HG02852 (cell line): ENCODE results near the gene JTB.
"Not testable (repeated sequence)": the region's sequence is repeated elsewhere in the genome, so short reads cannot be mapped to it uniquely, and the experiment has no call there.

Experiments used
- ATAC-seq: cut with Tn5 transposase; IDR thresholded peaks from one replicate; pipeline ENCODE4 v1.9.1; 2021; ENCODE audit warnings: mild to moderate bottlenecking, moderate library complexity; ENCODE audit not compliant: unreplicated experiment

The JTB gene

GRCh38 chr1:153979091-153979490 lies 1.6 kb upstream of the JTB start:
- not testable (repeated sequence) for ATAC-seq

- no peak for ATAC-seq
These were observed 918 bp upstream of the JTB start for GRCh38 chr1:153978274-153978909.

GRCh38 chr1:153976819-153977249 lies 640 bp downstream of the JTB start:
- ATAC-seq = peak; percentile 23

GRCh38 chr1:153973525-153973924 lies 3.9 kb downstream of the JTB start:
- no peak for ATAC-seq

GRCh38 chr1:153973071-153973470 lies 4.4 kb downstream of the JTB start:
- no peak for ATAC-seq

- ATAC-seq = no peak
These were observed 7.1 kb downstream of the JTB start for GRCh38 chr1:153970346-153970745.

- no peak for ATAC-seq
These were observed 8.5 kb downstream of the JTB start for GRCh38 chr1:153968972-153969371.

GRCh38 chr1:153968408-153968807 lies 9.1 kb downstream of the JTB start:
- ATAC-seq = no peak

- no peak for ATAC-seq
These were observed 9.5 kb downstream of the JTB start for GRCh38 chr1:153968000-153968363.

- ATAC-seq = peak; percentile 66
These were observed 10.1 kb downstream of the JTB start, which contains the start of gene CREB3L4 for GRCh38 chr1:153967107-153967999. Gene CREB3L4 (plus strand): TSS chr1:153967902. CDS start chr1:153968526, 624 bp downstream.

GRCh38 chr1:153963850-153964331 lies 13.6 kb downstream of the JTB start:
- ATAC-seq = peak; percentile 5

GRCh38 chr1:153963030-153963849 lies 14.2 kb downstream of the JTB start, which contains the start of gene SLC39A1:
Gene SLC39A1 (minus strand): TSS chr1:153963537. CDS start chr1:153962715, 822 bp downstream.
- ATAC-seq = peak; percentile 51

GRCh38 chr1:153962088-153963029 lies 15.1 kb downstream of the JTB start:
- no peak for ATAC-seq

GRCh38 chr1:153961421-153961820 lies 16.1 kb downstream of the JTB start:
- ATAC-seq = no peak

GRCh38 chr1:153960206-153960605 lies 17.3 kb downstream of the JTB start:
- ATAC-seq = no peak

GRCh38 chr1:153959454-153959853 lies 18.0 kb downstream of the JTB start:
- no peak for ATAC-seq

GRCh38 chr1:153958961-153959260 lies 18.6 kb downstream of the JTB start:
- ATAC-seq = no peak

- peak; percentile 76 for ATAC-seq
These were observed 19.1 kb downstream of the JTB start, which contains the start of gene CRTC2 for GRCh38 chr1:153958111-153958960. Gene CRTC2 (minus strand): TSS chr1:153958612. CDS start chr1:153958497, 115 bp downstream.

GRCh38 chr1:153957744-153958110 lies 19.7 kb downstream of the JTB start:
- peak; percentile 15 for ATAC-seq
